ES-I3 (cell line): ENCODE results near the gene HOXD11.

Experiments used
- H3K36me3 ChIP-seq: 2 replicates; pipeline ENCODE4 v1.6.1; 2013; ENCODE audit warnings: mild to moderate bottlenecking, low read length, control low read depth, moderate library complexity; ENCODE audit not compliant: insufficient read depth
- H3K4me1 ChIP-seq: 2 replicates; pipeline ENCODE4 v1.6.1; 2013; ENCODE audit warnings: mild to moderate bottlenecking, control low read depth, low read length; ENCODE audit not compliant: insufficient read depth
- H3K9ac ChIP-seq: 2 replicates; pipeline ENCODE4 v1.6.1; 2013; ENCODE audit warnings: low read depth, mild to moderate bottlenecking, low read length, moderate library complexity
- H3K9me3 ChIP-seq: 2 replicates; pipeline ENCODE4 v1.6.1; 2013; ENCODE audit warnings: mild to moderate bottlenecking, low read length, moderate library complexity; ENCODE audit not compliant: control insufficient read depth, insufficient read depth

Gene HOXD11

DNA sequence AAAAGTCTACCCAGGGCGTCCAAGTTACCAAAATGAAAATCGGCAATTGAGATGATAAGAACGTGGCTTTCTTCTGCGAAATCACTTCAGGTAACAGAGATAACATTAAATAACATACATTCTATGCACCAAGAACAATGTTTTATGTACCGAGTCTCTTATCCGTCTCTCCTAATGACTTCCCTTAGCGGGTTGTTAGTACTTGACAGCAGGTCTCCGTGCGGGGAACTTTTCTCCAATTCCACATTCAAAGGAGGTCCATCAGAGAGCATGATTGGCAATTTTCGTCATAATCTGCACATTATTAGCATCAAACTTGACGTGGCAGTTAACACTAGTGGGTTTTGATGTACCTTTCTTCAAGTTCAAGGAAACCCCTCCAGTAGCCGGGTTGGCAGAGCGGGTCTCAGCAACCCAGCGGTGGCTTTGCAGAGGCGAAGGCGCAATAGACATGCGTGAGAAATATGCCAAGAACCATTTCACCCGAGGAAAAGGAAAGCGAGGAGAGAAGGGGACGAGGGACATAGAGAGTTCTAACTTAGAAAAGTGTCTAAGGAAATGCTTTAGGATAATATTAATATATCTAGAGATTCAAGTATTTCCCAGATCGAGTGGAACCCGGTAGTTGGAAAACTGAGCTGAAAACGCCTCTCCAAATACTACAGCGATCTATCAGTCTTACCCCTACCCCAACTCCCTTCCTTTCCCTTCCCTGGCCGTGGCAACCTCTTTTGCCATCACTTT, 28.4 kb upstream of the HOXD11 start:
- no peaks in the 10 kb centered on the region for H3K4me1 ChIP-seq
- no peaks in the 10 kb centered on the region for H3K36me3 ChIP-seq
- H3K9ac ChIP-seq: peak overlapping the region; percentile 52
- H3K9me3 ChIP-seq: no peaks in the 10 kb centered on the region

DNA sequence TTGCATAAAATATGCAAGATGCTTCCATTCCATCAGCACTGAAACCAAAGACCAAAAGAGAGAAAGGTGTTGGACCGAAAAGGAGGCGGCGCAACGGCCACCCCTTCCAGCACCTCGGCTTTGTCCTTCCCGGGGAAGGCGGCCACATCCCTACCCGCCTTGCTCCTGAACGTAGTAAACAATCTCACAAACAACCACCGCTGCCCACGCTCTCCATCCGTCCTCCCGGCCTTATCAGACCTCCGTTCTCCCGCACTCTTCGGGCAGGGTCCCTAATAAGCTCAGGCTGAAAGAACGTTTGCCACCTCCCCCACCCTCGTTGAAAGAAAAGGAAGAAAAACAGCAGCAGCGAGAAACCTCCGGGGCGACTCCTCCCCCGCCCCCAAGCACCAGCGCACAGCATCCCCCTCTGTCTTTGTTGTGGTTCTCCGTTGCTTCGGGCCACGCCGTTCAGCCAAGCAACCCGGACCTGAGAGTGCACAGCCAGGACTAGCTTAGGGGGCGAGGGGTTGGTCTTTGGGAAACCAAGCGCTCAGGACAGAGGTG, 27.7 kb upstream of the HOXD11 start:
- Histone ChIP-seq H3K9me3 (no peaks in the 10 kb centered on the region), H3K36me3 (no peaks in the 10 kb centered on the region), H3K4me1 (no peaks in the 10 kb centered on the region), H3K9ac (peak overlapping the region; percentile 52)

DNA sequence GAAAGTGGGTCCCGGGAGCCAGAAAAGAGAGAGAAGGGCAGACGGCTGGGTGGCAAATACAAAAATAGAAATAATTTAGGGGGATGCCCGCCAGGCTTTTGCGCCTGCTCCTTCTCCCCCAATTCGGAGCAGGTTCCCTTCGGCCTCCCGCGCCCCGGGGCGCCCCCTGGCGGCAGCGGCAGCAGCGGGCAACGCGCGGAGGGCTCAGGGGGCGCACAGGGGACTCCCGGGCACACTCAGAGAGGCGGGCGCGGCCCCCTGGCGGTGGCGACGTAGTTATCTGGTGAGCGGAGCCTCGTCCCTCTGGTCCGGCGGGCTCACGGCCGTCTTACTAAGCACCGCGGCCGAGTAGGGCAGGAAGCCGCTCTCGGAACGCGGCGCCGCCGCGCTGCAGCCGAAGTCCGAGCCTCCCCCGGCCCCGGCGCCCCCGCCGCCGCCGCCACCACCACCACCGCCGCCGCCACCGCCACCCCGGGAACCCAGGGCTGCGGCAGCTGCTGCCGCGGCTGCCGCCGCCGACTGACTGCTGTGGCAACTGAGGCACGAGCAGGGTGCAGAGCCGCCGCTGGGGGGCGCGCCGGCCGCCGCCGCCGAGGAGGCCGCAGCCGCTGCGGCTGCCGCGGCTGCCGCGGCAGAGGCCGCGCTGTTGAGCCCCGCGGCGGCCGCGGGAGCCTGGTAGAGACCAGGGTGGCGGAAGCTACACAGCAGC, 27.1 kb upstream of the HOXD11 start:
- Histone ChIP-seq H3K4me1 (no peaks in the 10 kb centered on the region), H3K9me3 (no peaks in the 10 kb centered on the region), H3K9ac (peak overlapping the region; percentile 52; the same call in 1 of the 2 replicates), H3K36me3 (no peaks in the 10 kb centered on the region)

DNA sequence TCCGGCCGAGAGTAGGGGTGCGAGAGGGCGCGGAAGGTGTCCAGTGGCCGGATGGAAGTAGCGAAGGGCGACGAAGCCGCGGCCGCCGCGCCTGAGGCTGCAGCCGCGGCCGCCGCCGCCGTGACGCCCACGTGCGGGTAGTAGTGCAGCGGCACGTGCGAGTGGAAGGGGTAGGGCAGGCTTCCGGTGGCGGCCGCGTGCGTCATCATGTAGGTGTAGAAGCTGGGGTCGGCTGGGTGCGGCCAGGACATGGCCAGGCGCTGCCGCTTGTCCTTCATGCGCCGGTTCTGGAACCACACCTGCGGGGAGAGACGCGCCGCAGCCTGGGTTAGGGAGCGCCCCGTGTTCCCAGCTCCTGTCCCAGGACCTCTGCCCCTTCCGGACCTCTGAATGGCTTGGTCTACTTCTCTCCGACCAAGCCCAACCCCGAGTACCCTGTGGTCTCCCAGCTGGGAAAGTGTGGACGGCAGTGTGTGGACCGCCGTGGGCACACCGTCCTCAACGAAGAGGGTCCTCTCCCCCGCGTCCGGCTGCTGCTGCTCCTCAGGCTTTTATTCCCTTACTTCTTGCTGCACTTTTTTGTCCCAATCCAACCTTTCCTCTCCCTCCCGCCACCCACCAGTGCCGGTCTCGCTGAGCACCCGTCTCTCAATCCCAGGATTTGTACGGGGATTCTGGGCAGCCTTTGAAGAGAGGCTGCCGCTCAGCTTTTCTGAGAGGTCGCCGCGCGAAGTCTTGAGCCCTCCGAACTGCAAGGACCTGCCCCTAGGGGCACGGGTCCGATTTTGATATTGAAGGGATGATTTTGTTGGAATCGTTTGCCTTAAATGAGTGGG, 26.3 kb upstream of the HOXD11 start:
- Histone ChIP-seq H3K4me1 (no peaks in the 10 kb centered on the region), H3K9ac (peak overlapping the region; percentile 34; the same call in 1 of the 2 replicates), H3K36me3 (no peaks in the 10 kb centered on the region), H3K9me3 (no peaks in the 10 kb centered on the region)

DNA sequence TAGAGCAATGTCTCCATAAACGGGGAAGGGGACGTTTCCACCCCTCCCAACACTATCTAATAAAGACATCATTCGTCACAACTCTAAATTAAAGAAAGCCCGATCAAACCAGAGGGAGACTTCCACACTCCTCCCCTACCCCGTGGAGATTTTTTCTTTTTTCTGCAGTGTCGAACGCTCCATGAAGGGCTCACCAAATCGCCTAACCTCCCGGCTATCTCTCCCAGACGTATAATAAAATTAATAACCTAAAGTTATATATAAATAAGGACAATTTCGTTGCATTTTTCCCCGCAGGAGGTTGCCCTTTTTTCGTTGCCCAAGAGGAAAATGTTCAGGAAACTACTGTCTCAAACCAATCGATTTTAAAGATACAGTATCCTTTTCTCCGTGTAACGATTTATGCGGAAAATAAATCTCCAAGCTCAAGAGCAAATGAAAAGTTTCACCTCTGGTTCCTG, 25.7 kb upstream of the HOXD11 start:
- Histone ChIP-seq H3K4me1 (no peaks in the 10 kb centered on the region), H3K9ac (no peak overlapping the region; the same call in 1 of the 2 replicates), H3K36me3 (no peaks in the 10 kb centered on the region), H3K9me3 (no peaks in the 10 kb centered on the region)

DNA sequence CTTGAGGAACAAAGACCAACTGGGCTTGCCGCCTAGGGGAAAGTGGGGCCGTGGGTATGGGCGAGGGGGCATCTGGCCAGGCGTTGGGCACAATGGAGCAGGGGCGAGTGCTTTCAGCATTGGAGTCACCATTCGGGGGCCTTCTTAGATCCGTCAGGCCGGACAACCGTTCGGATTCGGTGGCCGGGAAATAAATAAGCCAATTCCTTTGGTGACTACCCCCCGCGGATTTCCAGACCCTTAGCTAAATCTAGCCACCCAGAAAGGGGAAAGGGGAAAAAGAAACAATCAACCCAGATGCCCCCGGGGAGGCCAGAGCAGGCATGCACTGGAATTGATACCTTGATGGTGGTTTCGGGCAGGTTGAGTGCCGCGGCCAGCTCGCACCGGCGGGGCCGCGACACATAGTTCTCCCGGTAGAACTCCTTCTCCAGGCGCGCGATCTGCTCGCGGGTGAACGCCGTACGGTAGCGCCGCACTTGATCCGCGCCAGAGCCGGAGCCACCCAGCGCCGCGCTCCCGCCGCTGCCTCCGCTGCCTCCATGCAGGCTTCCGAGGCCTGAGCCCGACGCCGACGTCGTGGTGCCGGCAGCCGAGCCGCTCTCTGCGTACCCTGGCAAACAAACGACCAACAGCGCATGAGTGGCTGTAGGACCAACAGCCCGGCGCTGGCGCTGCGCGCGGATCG, 25.1 kb upstream of the HOXD11 start:
- H3K9me3 ChIP-seq: no peaks in the 10 kb centered on the region
- H3K9ac ChIP-seq: peak overlapping the region; percentile 21; the same call in 1 of the 2 replicates
- H3K36me3 ChIP-seq: no peaks in the 10 kb centered on the region
- no peaks in the 10 kb centered on the region for H3K4me1 ChIP-seq

DNA sequence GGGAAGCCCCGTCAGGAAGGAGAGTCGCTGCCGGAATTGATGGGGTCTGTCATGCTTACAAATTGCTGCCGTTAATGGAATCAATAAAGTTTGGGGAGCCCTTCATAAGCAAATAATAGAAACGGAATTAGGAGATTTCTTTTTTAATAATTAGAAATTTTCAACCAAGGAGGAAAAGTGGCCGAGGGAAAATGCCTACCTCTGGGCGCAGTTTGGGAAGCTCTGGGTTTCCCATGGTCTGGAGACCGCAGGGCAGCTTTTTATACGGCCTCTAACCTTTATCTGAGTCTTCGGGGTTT, 24.6 kb upstream of the HOXD11 start:
- peak overlapping the region; percentile 24; the same call in 1 of the 2 replicates for H3K9ac ChIP-seq
- H3K9me3 ChIP-seq: no peaks in the 10 kb centered on the region
- H3K36me3 ChIP-seq: no peaks in the 10 kb centered on the region
- H3K4me1 ChIP-seq: no peaks in the 10 kb centered on the region

DNA sequence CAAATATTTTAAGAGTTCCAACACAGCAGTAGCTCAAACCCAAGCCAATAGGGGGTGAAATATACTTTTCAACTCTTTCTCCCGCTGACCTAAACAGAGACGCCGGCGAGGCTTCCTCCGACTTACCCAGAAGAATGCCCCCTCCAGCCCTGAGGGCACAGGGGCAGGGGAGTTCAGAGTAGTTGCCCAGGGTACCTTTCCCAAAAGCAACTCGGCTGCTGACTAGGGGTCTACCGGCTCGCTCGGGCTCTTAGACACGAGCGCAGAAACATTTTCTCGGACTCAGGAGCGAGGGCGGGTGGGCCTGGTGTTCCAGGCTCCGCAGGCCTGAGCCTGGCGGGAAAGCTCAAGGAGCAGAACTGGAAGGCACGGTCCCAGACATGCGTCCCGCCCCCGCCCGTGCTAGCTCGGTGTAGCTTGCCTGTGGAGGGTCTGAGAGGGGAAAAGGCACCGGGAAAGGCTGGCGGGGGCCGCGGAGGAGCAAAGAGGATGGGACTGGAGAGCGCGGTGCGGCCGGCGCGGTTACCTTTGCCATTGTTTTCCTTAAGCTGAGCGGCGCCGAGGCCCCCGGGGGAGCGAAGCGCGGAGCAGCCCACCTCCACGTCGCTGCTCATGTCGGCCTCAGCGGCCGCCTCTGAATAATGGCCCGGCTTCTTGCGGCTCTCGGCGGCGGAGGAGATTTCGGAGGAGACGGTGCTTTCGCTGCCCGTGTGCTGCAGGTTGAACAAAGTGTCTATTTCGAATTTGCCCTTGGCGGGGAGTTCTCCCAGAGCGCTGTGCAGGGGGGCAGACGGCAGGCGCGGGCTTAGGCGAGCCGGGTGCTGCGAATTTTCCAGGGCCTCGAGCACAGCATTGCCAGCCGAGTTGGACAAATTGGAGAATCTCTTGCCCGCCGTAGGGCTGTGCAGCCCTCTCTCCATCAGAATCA, 24.0 kb upstream of the HOXD11 start:
- Histone ChIP-seq H3K4me1 (no peaks in the 10 kb centered on the region), H3K9ac (peak overlapping the region; percentile 24; the same call in 1 of the 2 replicates), H3K9me3 (no peaks in the 10 kb centered on the region), H3K36me3 (no peaks in the 10 kb centered on the region)

DNA sequence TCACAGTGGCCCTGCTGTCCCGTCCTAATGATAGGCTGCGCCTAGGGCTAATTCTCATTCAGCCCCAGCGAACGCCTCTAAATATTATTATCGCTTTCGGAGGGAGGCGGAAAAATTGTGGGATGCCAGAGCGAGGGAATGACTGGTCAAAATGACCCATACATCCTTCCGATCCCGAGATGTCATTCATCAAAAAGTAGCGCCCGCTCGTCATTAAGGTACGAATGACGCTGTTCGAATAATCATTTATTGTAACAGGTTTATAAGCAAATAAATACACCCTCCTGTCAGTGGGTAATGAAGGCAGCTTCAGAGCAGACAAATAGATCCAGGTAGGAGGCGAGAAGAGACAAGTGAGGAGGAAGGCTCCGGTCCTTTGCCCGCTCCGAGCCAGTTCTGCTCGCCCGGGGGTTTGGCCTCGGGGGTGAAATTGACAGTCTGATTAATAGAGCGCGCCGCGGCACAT, 23.3 kb upstream of the HOXD11 start, which contains the start of gene EVX2:
EVX2 (minus strand) TSS at position 167 of the 466 bp plus-strand sequence. CDS start 186 bp downstream, outside the sequence.
- H3K36me3 ChIP-seq: no peaks in the 10 kb centered on the region
- no peaks in the 10 kb centered on the region for H3K4me1 ChIP-seq
- peak within 1 kb of the TSS; percentile 24; the same call in 1 of the 2 replicates for H3K9ac ChIP-seq
- H3K9me3 ChIP-seq: no peaks in the 10 kb centered on the region

DNA sequence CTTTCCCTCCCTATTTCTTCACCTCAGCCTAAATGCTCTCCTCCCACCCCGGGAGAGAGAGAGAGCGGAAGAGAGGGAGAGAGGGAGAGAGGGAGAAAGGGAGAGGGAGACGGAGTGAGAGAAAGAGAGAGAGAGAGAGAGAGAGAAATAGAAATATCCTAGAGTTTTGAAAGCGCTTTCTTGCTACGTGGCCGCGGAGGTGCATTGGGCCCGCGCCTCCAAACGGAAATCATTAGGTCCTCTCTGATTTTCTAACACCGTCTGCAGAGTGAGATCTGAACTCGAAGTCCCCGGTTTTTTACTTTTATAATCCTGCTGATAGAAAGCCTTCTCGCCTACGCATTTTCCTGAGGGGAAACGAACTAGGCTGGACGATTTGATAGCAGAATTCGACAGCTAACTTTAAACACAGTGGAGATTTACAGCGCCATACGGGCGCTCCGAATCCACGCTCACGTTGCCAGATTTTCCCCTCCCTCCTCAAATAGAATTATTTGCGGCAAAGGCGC, 22.4 kb upstream of the HOXD11 start:
- H3K9ac ChIP-seq: peak overlapping the region; percentile 44; the same call in 1 of the 2 replicates
- no peaks in the 10 kb centered on the region for H3K4me1 ChIP-seq
- H3K36me3 ChIP-seq: no peaks in the 10 kb centered on the region
- H3K9me3 ChIP-seq: no peaks in the 10 kb centered on the region

DNA sequence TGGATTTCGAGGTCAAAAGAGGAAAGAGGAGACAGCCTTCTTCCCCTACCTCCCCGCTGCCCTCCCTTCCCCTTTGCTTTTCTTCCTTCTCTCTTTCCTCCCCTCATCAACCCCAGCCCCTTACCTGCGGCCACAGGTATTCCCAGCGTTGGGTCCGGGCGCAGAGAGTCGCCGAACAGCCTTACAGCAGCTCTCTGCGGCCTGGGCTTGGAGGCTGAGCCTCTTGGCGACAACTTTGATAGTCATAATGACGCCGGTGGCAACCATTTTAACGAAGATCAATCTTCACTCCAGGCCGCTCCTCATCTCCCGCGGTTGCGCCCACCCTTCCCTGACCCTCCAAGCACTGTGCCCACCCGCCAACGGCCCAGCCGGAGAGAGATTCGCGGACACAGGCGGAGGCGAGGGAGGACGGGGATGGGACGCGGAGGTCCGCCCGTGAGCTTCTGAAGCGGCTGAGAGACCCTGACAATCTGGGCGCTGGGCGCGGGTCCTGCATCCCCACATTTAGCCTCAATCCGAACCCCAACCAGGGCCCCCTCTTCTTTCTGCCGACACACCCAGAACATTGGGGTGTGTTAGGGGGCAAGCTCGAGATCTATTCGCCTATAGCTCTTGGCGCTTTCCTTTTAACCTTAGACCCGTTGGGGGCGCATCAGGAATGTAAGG, 21.8 kb upstream of the HOXD11 start:
- Histone ChIP-seq H3K9me3 (no peaks in the 10 kb centered on the region), H3K36me3 (no peaks in the 10 kb centered on the region), H3K4me1 (no peaks in the 10 kb centered on the region), H3K9ac (peak overlapping the region; percentile 44; the same call in 1 of the 2 replicates)
